SH-SY5Y (cell line): ENCODE results near the gene HBA1.

Experiments
- GATA2 ChIP-seq: IDR thresholded peaks from 2 replicates; pipeline ENCODE4 v1.6.1; 2011; ENCODE audit warnings: mild to moderate bottlenecking, low read depth, low read length
- GATA3 ChIP-seq: IDR thresholded peaks from 2 replicates; pipeline ENCODE4 v1.6.1; 2011; ENCODE audit warnings: low read depth, mild to moderate bottlenecking, low read length, moderate library complexity

DNA sequence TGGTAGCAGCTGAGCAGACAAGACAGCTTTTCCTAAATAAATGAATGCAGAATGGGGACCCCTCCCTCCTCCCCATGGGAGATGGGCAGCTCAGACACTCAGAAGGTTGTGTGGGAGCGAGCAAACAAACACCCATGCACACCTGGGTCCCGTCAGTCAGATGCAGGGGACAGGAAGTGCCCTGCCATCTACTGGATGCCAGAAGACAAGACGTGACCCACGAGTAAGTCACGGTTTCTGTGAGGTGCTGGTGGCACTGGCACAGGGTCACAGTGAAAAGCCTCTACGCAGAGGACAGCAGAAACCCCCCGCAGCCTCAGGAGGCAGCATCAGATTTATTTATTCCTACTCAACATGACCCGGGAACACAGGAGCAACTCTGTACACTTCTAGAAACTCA is 12.2 kb downstream of the HBA1 start:
- TF ChIP-seq GATA2: no peak
- no peak for TF ChIP-seq GATA3
